Measurements from ENCODE around the gene MOB1A.

Gene MOB1A

DNA sequence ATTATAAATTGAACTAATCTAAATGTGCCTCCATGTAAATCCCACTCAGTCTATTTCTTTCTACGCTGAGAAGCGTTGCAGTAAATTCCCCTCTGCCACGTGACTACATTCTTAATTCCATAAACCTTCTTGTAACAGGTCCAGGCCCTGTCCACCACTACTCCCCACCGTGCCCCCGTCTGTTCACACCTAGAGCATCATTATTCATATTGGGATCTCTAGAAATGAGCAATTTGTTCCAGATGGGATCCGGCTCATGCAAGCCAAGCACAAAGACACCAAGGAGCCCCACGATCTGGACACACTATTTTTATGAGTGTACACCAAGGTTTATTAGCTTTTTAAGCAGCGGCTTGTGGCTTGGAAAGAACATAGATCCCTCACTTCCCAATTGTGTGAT, 69.1 kb downstream of the MOB1A start:
- in situ Hi-C loops (cut with MboI; ENCODE audit: low sequenced_read_pairs), result no loop called here

- in situ Hi-C loops (cut with MboI; ENCODE audit: low sequenced_read_pairs), result no loop called here
Measured at GRCh38 chr2:74107071-74107470, 71.6 kb downstream of the MOB1A start.

DNA sequence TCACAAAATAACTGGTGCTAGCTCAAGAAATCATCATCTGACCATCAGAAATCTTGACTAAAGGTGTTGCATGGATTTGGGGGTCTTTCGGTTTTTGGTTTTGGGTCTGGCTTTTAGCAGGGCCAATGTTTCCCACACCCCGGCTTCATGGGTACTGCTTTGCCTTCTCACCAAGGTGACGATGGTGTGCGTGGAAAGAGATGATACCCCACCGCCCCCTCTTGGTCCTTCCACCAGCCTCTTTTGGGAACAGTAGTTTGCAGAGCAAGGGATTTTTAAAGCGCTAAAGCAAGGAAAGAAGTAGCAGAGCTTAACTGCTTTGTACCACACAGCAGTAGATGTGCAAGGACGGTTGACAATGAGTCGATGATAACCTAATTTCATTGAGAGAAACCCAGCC, 73.3 kb downstream of the MOB1A start:
- in situ Hi-C loops (cut with MboI; ENCODE audit: low sequenced_read_pairs), result no loop called here

DNA sequence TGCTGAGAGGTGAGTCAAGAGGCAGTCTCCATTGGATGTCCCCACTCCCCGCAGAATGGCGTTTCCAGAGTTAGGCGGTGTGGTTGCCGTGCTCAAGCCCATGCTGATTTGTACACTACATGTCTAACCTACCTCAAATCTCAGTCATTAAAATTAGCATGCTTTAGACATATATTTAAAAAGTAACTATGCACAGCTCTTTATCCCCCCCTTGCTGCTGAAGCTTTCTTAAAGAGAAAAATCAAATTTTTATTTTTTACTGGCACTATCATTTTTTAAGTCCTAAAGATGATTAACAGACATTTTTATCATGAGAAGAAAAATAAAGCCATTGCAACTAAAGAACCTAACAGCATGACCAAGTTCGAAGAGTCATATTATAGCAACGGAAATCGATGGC, 73.8 kb downstream of the MOB1A start:
- in situ Hi-C loops (cut with MboI; ENCODE audit: low sequenced_read_pairs), result no loop called here

GRCh38 chr2:74103763-74104162, 74.9 kb downstream of the MOB1A start:
- in situ Hi-C loops (cut with MboI; ENCODE audit: low sequenced_read_pairs), result no loop called here

All from HL-60/S4 treated with retinoic acid at 250 ng/mL for 4 days and 3 days (cell line).